HG03196 (cell line): ENCODE data around the gene PEF1.

Source experiments
- ATAC-seq: cut with Tn5 transposase; IDR thresholded peaks from one replicate; pipeline ENCODE4 v1.9.1; 2021; ENCODE audit not compliant: unreplicated experiment

The PEF1 gene

GRCh38 chr1:31671561-31672201, 27.0 kb upstream of the PEF1 start:
- ATAC-seq: no peak

GRCh38 chr1:31671147-31671546, 26.5 kb upstream of the PEF1 start:
- ATAC-seq: no peak

- ATAC-seq: no peak
Observed at GRCh38 chr1:31670593-31670964, 25.9 kb upstream of the PEF1 start.

- no peak for ATAC-seq
Observed at GRCh38 chr1:31669786-31670592, 25.3 kb upstream of the PEF1 start.

- no peak for ATAC-seq
Observed at GRCh38 chr1:31669433-31669785, 24.7 kb upstream of the PEF1 start.

- no peak for ATAC-seq
Observed at GRCh38 chr1:31668303-31668883, 23.7 kb upstream of the PEF1 start.

- ATAC-seq: no peak
Observed at GRCh38 chr1:31667065-31667785, 22.5 kb upstream of the PEF1 start.

- no peak for ATAC-seq
Observed at GRCh38 chr1:31666263-31666963, 21.7 kb upstream of the PEF1 start.

GRCh38 chr1:31665234-31665878, 20.7 kb upstream of the PEF1 start:
- ATAC-seq: no peak

- ATAC-seq: no peak
Observed at GRCh38 chr1:31664528-31664927, 19.9 kb upstream of the PEF1 start.

- no peak for ATAC-seq
Observed at GRCh38 chr1:31663622-31664452, 19.2 kb upstream of the PEF1 start.

GRCh38 chr1:31662463-31662862, 17.8 kb upstream of the PEF1 start:
- no peak for ATAC-seq

GRCh38 chr1:31661856-31662255, 17.2 kb upstream of the PEF1 start:
- no peak for ATAC-seq

- no peak for ATAC-seq
Observed at GRCh38 chr1:31660871-31661455, 16.3 kb upstream of the PEF1 start.

GRCh38 chr1:31659889-31660288, 15.2 kb upstream of the PEF1 start:
- ATAC-seq: no peak

GRCh38 chr1:31658721-31659120, 14.0 kb upstream of the PEF1 start:
- ATAC-seq: no peak

GRCh38 chr1:31657972-31658510, 13.4 kb upstream of the PEF1 start:
- no peak for ATAC-seq

- ATAC-seq: no peak
Observed at GRCh38 chr1:31657020-31657804, 12.5 kb upstream of the PEF1 start.
